IPS-NIHi7 (cell line): ENCODE measurements around the gene PAK6.
A peak's percentile ranks its signal among the peaks of the same experiment; 100 is the strongest.

Experiments
- DNase-seq: peaks from one replicate; pipeline ENCODE4 v3.0.0; 2012; ENCODE audit warnings: mixed read lengths; ENCODE audit errors: extremely low spot score

The PAK6 gene

GRCh38 chr15:40238532-40239403 lies at the start of gene PAK6:
Gene PAK6 (plus strand): TSS chr15:40239063. CDS start chr15:40264786, 25,723 bp downstream.
- peak; percentile 94 for DNase-seq

DNA sequence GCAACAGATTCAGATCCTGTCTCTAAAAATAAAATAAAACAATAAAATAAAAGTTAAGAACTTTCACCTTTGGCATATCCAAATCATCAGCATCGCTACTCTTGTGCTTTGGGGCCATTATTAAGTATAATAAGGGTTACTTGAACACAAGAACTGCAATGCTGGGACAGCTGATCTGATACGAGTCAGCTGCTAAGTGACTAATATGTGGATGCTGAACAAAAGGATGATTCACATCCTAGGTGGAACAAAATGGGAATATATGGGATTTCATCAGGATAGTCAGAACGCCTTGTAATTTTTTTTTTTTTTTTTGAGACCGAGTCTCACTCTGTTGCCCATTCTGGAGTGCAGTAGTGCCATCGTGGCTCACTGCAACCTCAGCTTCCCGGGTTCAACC lies 48.3 kb upstream of the PAK6 start:
- no peak for DNase-seq

DNA sequence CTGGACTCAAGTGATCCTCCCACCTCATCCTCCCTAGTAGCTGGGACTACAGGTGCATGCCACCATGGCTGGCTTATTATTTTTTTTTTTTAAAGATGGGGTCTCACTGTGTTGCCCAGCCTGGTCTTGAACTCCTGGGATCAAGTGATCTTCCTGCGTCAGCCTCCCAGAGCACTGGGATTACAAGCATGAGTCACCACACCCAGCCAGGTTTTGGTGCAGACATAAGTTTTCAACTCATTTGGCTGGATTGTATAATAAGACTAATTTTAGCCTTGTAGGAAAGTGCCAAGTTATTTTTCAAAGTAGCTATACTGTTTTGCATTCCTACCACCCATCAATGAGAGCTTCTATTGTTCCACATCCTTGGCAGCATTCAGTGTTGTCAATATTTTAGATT lies 45.9 kb upstream of the PAK6 start:
- DNase-seq = no peak

- DNase-seq = no peak
Observed at GRCh38 chr15:40197434-40197833, 41.4 kb upstream of the PAK6 start.

- no peak for DNase-seq
Observed at GRCh38 chr15:40198355-40199085, 40.3 kb upstream of the PAK6 start.

- no peak for DNase-seq
Observed at GRCh38 chr15:40204100-40204499, 34.8 kb upstream of the PAK6 start.

DNA sequence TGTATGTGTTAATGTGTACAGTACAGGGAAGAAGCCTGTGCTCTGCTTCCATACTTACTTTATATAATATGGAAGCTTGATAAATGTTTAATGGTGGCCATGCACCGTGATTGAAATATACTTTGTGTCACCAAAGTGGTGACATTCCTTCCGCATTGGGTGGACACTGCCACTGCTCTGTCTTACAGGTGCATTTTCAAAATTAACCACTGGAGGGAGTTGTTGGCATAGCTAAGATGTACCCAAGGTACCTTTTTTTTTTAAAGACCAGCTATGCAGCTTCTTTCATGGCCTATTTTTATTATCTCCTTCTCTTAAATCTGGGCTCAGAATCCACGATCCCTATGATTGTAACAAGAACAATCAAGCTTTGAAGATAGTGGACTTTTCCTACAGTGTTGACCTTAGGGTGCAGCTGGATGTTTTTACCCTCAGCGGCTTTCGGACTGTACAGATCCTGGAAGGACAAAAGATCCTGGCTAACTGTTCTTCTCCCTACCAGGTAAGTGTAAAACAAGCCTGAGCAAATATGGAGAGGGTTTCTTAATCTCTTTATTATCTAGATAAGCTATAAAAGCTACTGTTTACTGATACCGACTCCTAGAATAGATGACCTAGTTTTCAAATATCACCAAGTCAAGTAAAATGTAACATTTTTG lies 21.6 kb upstream of the PAK6 start:
- peak; percentile 76 for DNase-seq

GRCh38 chr15:40219801-40220200 lies 19.1 kb upstream of the PAK6 start:
- no peak for DNase-seq

DNA sequence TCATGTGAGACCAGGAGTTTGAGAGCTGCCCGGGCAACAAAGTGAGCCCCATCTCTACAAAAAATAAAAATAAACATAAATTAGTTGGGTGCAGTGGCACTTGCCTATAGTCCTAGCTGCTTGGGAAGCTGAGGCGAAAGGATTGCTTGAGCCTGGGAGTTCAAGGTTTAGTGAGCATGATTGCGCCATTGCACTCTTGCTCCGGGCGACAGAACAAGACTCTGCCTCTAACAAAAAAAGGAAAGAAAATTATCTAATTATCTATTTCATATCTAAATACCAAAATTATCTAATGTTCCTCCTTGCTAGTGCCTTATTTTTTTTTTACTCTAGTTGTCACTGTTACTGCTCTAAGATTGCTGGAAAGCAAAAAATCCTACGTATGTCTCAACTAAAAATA lies 16.7 kb upstream of the PAK6 start:
- no peak for DNase-seq

- DNase-seq = no peak
Observed at GRCh38 chr15:40226736-40227135, 12.1 kb upstream of the PAK6 start.

GRCh38 chr15:40229316-40229715 lies 9.5 kb upstream of the PAK6 start:
- no peak for DNase-seq

DNA sequence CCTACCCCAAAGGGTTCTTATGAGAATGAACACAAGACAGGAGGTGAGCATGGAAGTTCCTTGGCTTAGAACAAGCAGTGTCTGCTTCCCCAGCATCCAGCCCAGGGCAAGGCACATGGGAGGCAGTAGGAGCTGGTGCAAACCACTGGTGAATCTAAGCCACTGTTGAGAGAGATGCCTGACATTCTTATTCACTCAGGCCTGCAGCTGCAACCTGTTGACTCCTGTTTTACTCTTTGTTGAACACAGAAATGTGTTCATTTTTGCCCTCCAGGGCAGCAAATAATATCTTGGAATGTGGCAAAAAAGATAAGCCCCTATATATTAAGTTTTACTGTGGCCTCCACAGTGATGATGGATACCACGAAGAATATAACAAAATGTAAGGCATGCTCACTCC lies 8.9 kb upstream of the PAK6 start:
- DNase-seq = no peak

GRCh38 chr15:40232625-40233070 lies 6.2 kb upstream of the PAK6 start:
- DNase-seq = no peak

GRCh38 chr15:40233727-40234577 lies 4.9 kb upstream of the PAK6 start:
- no peak for DNase-seq

DNA sequence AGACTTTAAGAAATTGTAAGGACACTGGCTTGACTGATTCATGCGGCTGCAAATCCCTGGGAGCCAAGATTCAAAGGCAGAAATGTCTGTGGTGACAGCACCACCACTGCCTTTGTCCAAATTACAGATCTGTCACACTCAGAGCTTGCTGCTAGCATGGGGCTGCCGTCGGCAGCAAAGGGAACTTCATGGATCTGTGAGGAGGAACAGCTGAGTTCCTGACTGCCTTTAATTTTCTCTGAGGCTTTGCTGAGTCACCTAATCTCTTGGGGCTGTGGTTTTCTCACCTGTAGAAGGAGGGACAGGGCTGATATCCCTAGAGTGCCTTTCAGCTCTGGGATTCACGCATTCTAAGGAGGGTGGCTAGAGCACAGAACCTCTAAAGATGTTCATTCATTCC lies 4.1 kb upstream of the PAK6 start:
- DNase-seq = no peak

DNA sequence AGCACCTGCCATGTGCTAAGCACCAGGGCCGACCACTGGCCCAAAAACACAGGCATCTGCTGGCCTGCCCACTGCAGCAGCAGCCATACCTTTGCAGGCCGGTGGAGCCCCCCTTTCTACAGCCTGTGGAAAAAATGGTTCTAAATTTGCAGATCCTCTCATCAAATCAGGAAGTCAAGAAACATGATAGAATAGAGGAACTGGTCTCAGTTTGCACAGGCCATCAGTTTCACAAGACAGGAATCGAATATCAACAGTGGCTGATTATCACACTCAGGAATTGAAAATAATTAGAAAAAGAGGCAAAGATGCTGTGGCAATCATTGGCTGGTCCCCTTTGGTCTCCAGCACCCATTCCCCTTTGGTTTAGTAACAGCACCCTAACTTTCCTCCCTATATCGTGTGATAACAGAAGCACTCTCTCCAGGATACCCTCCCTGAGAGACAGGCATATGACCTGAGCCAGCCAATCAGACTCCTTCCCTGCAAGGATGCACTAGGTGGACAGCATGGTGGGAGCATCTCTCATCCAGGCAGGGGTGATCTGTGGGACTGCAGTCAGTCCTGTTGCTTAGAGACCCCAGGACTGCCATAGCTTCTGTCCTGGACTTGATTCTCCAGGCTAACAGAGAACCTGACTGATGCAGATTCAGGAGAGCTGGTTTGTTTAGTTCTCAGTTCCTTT lies 3.5 kb upstream of the PAK6 start:
- DNase-seq = no peak

- DNase-seq = no peak
Observed at GRCh38 chr15:40239404-40239692, 485 bp downstream of the PAK6 start.

DNA sequence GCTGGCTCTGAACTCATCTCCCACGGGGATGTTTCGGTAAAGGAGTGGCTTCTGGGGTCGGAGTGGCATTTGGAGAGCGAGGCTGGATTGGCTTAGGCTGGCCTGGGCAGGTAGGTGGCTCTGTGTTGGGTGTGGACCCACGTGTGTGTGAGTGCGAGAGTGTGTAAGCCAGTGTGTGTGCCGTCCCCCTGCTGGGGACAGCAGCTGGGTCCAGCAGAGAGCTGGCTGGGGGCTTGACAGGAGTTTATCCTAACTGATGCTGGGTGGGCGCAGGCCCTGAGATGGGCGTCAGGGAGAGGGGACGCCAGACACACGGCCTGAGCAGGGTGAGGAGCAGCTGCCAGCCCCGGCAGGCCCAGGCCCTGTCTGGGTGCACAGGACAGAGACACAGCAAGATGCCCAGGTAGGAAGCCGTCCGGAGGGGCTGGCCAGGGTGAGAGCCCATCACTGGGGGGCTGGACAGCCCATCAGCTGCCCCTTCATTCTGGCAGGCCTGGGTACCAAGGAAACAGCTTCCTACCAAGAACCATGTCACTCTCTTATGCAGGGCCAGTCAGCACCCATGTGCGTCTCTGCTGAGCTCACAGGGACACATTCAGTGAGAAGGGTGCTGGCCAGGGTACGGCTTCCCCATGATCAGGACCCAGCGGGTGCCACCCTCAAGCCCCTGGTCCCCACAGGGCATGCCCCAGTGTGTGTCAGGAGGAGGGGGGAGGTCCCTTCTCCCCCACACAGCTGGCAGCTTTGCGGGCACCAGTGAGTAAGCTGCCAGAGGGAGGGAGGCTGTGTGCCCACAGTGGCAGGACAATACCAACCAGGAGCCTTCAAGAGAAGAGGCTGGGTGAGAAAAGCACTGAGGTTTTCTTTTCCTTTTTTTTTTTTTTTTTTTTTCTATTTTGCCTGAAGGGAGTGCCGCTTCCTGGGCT lies 1.1 kb downstream of the PAK6 start:
- DNase-seq = no peak

DNA sequence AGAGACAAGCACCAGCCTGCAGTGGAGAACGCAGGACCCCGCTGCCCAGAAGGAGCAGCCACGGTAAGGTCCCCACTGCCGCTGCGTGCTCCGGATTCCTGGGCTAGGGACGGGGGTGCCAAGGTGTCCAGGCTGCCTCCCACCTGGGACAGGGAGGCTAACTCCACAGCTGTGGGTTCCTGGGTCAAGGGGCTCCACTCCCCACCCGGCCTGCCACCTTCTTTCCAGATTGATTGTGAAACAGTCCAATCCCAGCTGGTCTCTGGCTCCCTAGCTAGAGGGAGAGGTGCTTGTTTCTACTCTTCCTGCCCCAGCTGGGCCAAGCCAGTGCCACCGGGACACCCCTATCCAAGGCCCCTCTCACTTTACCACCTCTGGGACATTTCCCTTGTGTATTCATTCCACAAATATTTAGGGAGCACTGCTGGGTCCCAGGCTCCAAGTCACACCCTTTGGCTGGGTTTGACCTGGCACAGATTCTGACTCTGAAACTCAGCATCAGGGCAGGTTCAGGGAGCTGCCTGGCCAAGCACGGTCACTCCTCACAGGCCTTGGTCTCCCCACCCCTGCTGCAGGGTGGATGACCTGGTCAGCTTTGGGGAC lies 1.9 kb downstream of the PAK6 start:
- no peak for DNase-seq
